SK-N-SH (cell line): ENCODE data around the gene POLG2. TPM values are rescaled to one million over a fixed set of nuclear protein-coding genes. Genes with fewer than 3 reads are reported as not detected.

Experiments used
- CTCF ChIA-PET: fragments of 300-600, 350-600 bp; formaldehyde crosslinking; extraction: SDS; loops from one replicate; lab custom pipeline; 2021; lab: Yijun Ruan, JAX
- POLR2A ChIA-PET: fragments of 350-600 bp; sonication (Branson Sonifier 250); formaldehyde crosslinking; extraction: SDS; loops from one replicate; lab custom pipeline; 2020; ENCODE audit warnings: antibody characterized with exemption, inconsistent platforms; lab: Yijun Ruan, JAX
- DNase-seq: peaks from one replicate; pipeline ENCODE4 v3.0.0; 2012
- H2AFZ ChIP-seq: fragments of 200-600 bp; sonication (generic); 2 replicates; pipeline ENCODE4 v1.8.1; 2016; ENCODE audit warnings: antibody characterized with exemption, mild to moderate bottlenecking, low read depth
- H3F3A ChIP-seq: fragments of 200-600 bp; sonication (generic); replicated peaks from 2 replicates; pipeline ENCODE3; 2016; ENCODE audit warnings: antibody characterized with exemption, mild to moderate bottlenecking; ENCODE audit not compliant: insufficient read depth
- H3K27ac ChIP-seq, 2 experiments: fragments of 200-500 bp in 1 of 2; fragments of 200-600 bp in 1 of 2; sonication (Bioruptor generic) in 1 of 2; sonication (generic), shearing (Covaris generic) in 1 of 2; 2 replicates each; pipeline versions ENCODE4 v1.5.1 to v1.6.1; 2014 to 2016; ENCODE audit warnings: low read depth in 2 of 2, inconsistent platforms in 1 of 2, low read length in 1 of 2, mild to moderate bottlenecking in 1 of 2, mixed read lengths in 1 of 2
- H3K27me3 ChIP-seq: fragments of 200-600 bp; sonication (generic), shearing (Covaris generic); 2 replicates; pipeline ENCODE4 v1.6.1; 2016; ENCODE audit warnings: mixed run types; ENCODE audit not compliant: insufficient read depth
- H3K36me3 ChIP-seq, 2 experiments: fragments of 200-500 bp in 1 of 2; fragments of 200-600 bp in 1 of 2; sonication (Bioruptor generic) in 1 of 2; sonication (generic) in 1 of 2; replicated peaks in 1 of 2; 2 replicates each; pipeline versions ENCODE3 to v1.5.1; 2014 to 2016; ENCODE audit warnings: low read length in 1 of 2, mild to moderate bottlenecking in 1 of 2; ENCODE audit not compliant: insufficient read depth in 2 of 2, control insufficient read depth in 1 of 2
- H3K4me1 ChIP-seq, 2 experiments: fragments of 200-500 bp in 1 of 2; fragments of 200-600 bp in 1 of 2; sonication (Bioruptor generic) in 1 of 2; sonication (generic), shearing (Covaris generic) in 1 of 2; 2 replicates each; pipeline versions ENCODE4 v1.5.1 to v1.6.1; 2014 to 2016; ENCODE audit warnings: low read depth in 1 of 2, low read length in 1 of 2, mixed run types in 1 of 2; ENCODE audit not compliant: insufficient read depth in 2 of 2, control insufficient read depth in 1 of 2
- H3K4me2 ChIP-seq: fragments of 200-600 bp; sonication (generic), shearing (Covaris generic); 2 replicates; pipeline ENCODE4 v1.6.1; 2017; ENCODE audit warnings: mixed run types
- H3K4me3 ChIP-seq, 2 experiments: fragments of 200-500 bp in 1 of 2; fragments of 200-600 bp in 1 of 2; sonication (Bioruptor generic) in 1 of 2; sonication (generic), shearing (Covaris generic) in 1 of 2; 2 replicates each; pipeline versions ENCODE4 v1.5.1 to v1.8.1; 2014 to 2016; ENCODE audit warnings: low read depth in 2 of 2, inconsistent platforms in 1 of 2, low read length in 1 of 2, mild to moderate bottlenecking in 1 of 2, mixed read lengths in 1 of 2, moderate library complexity in 1 of 2
- H3K79me2 ChIP-seq: fragments of 200-600 bp; sonication (generic); 2 replicates; pipeline ENCODE4 v1.8.1; 2017; ENCODE audit warnings: mild to moderate bottlenecking; ENCODE audit not compliant: insufficient read depth
- H3K9ac ChIP-seq: fragments of 200-600 bp; sonication (generic); 2 replicates; pipeline ENCODE4 v1.6.1; 2017; ENCODE audit warnings: mixed run types
- H3K9me2 ChIP-seq: fragments of 200-600 bp; sonication (generic); 2 replicates; pipeline ENCODE4 v1.6.1; 2017; ENCODE audit warnings: mixed run types
- H3K9me3 ChIP-seq: fragments of 200-600 bp; sonication (generic); 2 replicates; pipeline ENCODE4 v1.6.1; 2017; ENCODE audit warnings: mixed run types, mild to moderate bottlenecking, moderate library complexity
- H4K20me1 ChIP-seq: fragments of 200-600 bp; sonication (generic); 2 replicates; pipeline ENCODE4 v1.6.1; 2017; ENCODE audit warnings: mild to moderate bottlenecking, mixed run types; ENCODE audit not compliant: insufficient read depth
- CTCF ChIP-seq: fragments of 200-600 bp; sonication (generic); IDR thresholded peaks from 2 replicates; pipeline ENCODE4 v1.6.1; 2017; ENCODE audit warnings: antibody characterized with exemption, mild to moderate bottlenecking, moderate library complexity
- EP300 ChIP-seq, 2 experiments: IDR thresholded peaks; 2 replicates each; pipeline versions ENCODE4 v1.4.0 to v1.6.1; 2012; ENCODE audit warnings: borderline replicate concordance in 1 of 2, low read depth in 1 of 2, low read length in 1 of 2
- IRF3 ChIP-seq: fragments of 150-350 bp; IDR thresholded peaks from 2 replicates; pipeline ENCODE4 v1.6.1; 2016; ENCODE audit warnings: mild to moderate bottlenecking, low read depth, low read length
- NFIC ChIP-seq: IDR thresholded peaks from 2 replicates; pipeline ENCODE4 v1.4.0; 2012; ENCODE audit warnings: borderline replicate concordance
- PBX3 ChIP-seq: IDR thresholded peaks from 2 replicates; pipeline ENCODE4; 2012
- RCOR1 ChIP-seq: fragments of 150-350 bp; IDR thresholded peaks from 2 replicates; pipeline ENCODE4 v1.6.1; 2017; ENCODE audit warnings: antibody characterized with exemption, low read length
- SMC3 ChIP-seq: IDR thresholded peaks from 2 replicates; pipeline ENCODE4 v1.6.1; 2012; ENCODE audit warnings: low read depth, low read length, improper control_type of control experiment
- ZBTB33 ChIP-seq: IDR thresholded peaks from 2 replicates; pipeline ENCODE4 v1.4.0; 2012; ENCODE audit warnings: low read depth, borderline replicate concordance
- WGBS: methylation state at CpG from one replicate; pipeline ENCODE4 v1.1.6; 2017; ENCODE audit warnings: low lambda C conversion rate; 5-methylcytosine and 5-hydroxymethylcytosine counted together
- polyA plus RNA-seq, 3 experiments: library from polyadenylated mRNA; depleted of rRNA; stranded (reverse); fragments of >200 nt; gene quantifications; 2 replicates each; pipeline ENCODE4 v1.2.3, GENCODE V29; 2012

The POLG2 gene
- polyA plus RNA-seq, 1 of the 3 experiments (the other 2 are of a cell fraction), result 18.0 TPM

- TF ChIP-seq ZBTB33, result no peak
- no peak for TF ChIP-seq RCOR1
- TF ChIP-seq SMC3, result no peak
Measured at GRCh38 chr17:64459284-64459747, 37.5 kb downstream of the POLG2 start (continued).

GRCh38 chr17:64458756-64459155 is 38.1 kb downstream of the POLG2 start:
- H3K36me3 ChIP-seq, result no peaks in the 10 kb centered on the region
- no peak overlapping the region for H2AFZ ChIP-seq
- TF ChIP-seq RCOR1 (no peak), SMC3 (no peak), IRF3 (no peak), ZBTB33 (no peak), EP300 (IDR thresholded peaks at IDR 0.05; ENCODE audit: borderline replicate concordance in 1 of 2, low read depth in 1 of 2, low read length in 1 of 2) (no peak)
- H3K4me2 ChIP-seq, result no peak overlapping the region
- H3K27me3 ChIP-seq, result no peaks in the 10 kb centered on the region
- no peaks in the 10 kb centered on the region for H3K9me3 ChIP-seq
- no peak overlapping the region for H3K4me3 ChIP-seq
- H3K79me2 ChIP-seq, result no peaks in the 10 kb centered on the region
- no peaks in the 10 kb centered on the region for H3F3A ChIP-seq
- CTCF ChIA-PET, result interaction anchor here (2.0 kb wide), 1 partner anchor 39 kb away, joined by 5 read pairs; no protein-coding TSS in a partner anchor
- no peaks in the 10 kb centered on the region for H4K20me1 ChIP-seq
- no peaks in the 10 kb centered on the region for H3K9me2 ChIP-seq
- POLR2A ChIA-PET, result no interaction called here
- no peak overlapping the region for H3K27ac ChIP-seq
- 60% methylated on average over 3 of the region's 8 CpGs for WGBS
- H3K9ac ChIP-seq, result no peak overlapping the region
- no peaks in the 10 kb centered on the region for H3K4me1 ChIP-seq
- no peak for DNase-seq

- CTCF ChIA-PET, result interaction anchor here (0.9 to 1.6 kb wide), 2 partner anchors 9 to 39 kb away, joined by 3 to 6 read pairs; no protein-coding TSS in a partner anchor
Measured at GRCh38 chr17:64457156-64457555, 39.7 kb downstream of the POLG2 start.

More at GRCh38 chr17:64457156-64457555, 39.7 kb downstream of the POLG2 start:
- Histone ChIP-seq H3K9me3 (no peaks in the 10 kb centered on the region), H3K9me2 (no peaks in the 10 kb centered on the region), H3K9ac (no peak overlapping the region), H3K79me2 (no peaks in the 10 kb centered on the region), H3F3A (no peaks in the 10 kb centered on the region), H3K4me1 (no peaks in the 10 kb centered on the region), H3K4me2 (0 out of 2 replicates have a peak overlapping the region, but pooled peaks have one; percentile 6), H3K27me3 (no peaks in the 10 kb centered on the region), H3K36me3 (no peaks in the 10 kb centered on the region), H4K20me1 (no peaks in the 10 kb centered on the region), H3K4me3 (no peak overlapping the region), H3K27ac (no peak overlapping the region), H2AFZ (no peak overlapping the region)
- WGBS, result 68% methylated on average over 7 of the region's 7 CpGs
- POLR2A ChIA-PET, result no interaction called here
- TF ChIP-seq CTCF (no peak), NFIC (peak; percentile 34; the same call in 1 of the 2 replicates), PBX3 (peak; percentile 39)
- no peak for DNase-seq
